Left ventricle myocardium superior (tissue), 1 donor: ENCODE results near the gene U2AF2. TPM values are rescaled to one million over a fixed set of nuclear protein-coding genes. Genes with fewer than 3 reads are reported as not detected.

Experiments used
- ATAC-seq: fragments of 200-7000 bp; cut with Tn5 transposase; one replicate; pipeline ENCODE4 v1.9.1; 2020; ENCODE audit warnings: mild to moderate bottlenecking, moderate library complexity
- DNase-seq: peaks from one replicate; pipeline ENCODE4 v3.0.0-alpha.2; 2020
- intact Hi-C: fragments of 100-400 bp; cut with micrococcal nuclease; formaldehyde crosslinking; loops from one replicate; pipeline ENCODE4 v1.11.0; 2022
- long read RNA-seq: library from polyadenylated mRNA; unstranded; transcript quantifications from one replicate; pipeline ENCODE4 v2.0.0, GENCODE V29; 2021
- total RNA-seq: library from RNA; stranded (reverse); fragmentation: NEBNext Ultra II Directional; extraction: Animal tissue kit (Norgen Biotek cat#: 25700); gene quantifications from one replicate; pipeline ENCODE4 v1.2.1, GENCODE V29; 2021
- donor health status: DM: no; HTN: yes; CAD: no; lungs with severe emphysema.

Gene U2AF2
- 79.9 TPM for total RNA-seq
- long read RNA-seq, partial matches to known transcripts = 4 of 13 reads
- long read RNA-seq, other reads (novel, unspliced or antisense) = 6 of 13 reads

DNA sequence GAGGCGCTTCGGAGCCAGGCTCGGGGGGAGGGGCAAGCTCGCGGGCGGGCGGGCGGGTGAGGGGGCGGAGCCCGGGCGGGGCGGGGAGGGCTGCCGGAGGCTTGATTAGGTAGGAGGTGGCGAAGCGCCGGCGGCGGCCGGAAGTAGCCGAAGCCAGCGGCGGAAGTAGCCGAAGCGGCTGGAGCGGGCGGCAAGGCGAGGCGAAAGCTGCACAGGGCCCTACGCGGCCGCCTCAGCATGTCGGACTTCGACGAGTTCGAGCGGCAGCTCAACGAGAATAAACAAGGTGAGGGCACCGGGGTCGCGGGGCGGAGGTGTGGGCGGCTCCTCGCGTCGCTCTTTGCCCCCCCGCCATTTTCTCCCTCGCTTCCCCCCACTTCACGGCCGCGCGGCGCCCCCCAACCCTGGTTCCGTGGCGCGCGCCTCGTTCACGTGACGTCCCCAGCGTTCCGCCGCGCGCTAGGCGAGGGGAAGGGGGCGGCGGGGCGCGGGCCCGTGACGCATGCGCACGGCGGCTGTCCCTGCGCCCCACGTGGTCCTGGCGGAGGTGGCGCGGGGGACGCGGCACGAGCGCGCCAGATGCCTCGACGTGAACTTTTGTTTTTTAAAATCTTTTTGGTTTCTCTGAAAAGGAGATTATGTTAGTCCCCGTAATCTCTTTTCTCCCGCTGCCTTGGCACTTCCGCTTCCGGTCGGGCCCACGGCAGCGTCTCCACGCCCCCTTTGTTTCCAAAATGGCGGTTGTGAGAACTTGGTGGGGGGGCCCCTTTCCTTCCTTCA, at the start of gene U2AF2:
TSS of gene U2AF2 (plus strand) at position 168 of the 780 bp plus-strand sequence. CDS start at position 238, 70 bp downstream.
- DNase-seq (peak; percentile 98), ATAC-seq (peak; percentile 64)
- intact Hi-C loops = no loop called here

DNA sequence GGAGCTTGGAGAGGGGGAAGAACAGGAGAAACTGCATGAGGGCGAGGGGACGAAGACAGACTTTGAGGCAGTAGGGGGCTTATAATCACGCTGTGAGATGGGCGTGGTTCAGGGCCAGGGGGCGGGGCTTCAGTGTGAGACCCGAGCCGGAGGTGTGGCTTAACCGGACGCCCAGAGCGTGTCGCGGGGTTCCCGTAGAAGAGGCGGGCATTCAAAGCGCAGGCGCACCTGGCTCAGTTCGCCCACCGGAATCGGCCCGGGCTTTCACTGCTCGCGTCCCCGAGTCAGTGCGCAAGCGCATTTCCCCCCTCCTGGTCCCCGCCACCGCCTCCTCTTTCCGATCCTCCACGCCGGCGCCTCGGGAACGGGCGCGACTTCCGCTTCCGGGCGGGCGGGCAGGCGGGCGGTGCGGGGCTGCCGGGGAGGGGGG, 49.6 kb upstream of the U2AF2 start:
- DNase-seq (peak; percentile 98), ATAC-seq (peak; percentile 83)
- intact Hi-C loops = loop anchor here (10.0 kb wide), 1 partner anchor 90 kb away; no protein-coding TSS in a partner anchor

DNA sequence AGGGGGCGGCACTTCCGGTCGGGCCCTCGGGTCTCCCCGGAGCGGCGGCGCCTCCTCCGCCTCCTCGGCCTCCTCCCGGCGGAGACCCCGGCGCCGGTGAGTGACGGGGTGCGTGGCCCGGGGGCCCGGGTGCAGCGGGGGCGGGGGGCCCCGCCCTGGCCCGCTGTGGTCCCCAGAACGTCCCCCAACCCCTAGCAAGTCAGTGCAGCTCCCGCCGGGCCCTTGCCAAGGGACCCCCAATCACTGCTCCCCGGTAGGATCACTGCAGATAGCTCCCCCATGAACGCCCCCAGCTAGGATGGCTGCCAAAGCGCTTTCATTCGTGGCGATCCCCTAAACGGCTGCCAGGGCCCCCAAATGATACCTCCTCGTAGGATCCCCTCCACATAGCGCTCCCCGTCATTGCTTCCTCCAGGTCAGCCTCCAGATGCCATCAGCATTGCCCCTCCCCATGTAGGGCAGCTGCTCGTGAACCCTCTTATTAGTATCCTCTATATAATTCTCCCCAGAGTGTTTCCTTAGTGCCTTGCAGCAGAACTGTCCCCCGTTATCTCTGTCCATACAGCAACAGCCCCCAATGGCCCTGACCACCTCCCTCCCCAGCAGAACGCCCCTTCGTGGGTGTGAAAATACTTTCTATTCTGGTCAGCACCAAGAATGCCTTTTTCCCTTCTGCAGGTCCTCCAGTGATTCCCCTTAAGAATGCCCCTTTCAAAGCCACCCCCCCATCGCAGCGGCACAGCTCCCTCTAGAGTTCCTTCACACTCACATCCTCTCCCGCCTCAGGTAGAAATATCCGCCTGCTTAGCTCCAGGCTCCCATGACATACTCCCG, 49.0 kb upstream of the U2AF2 start, which contains the start of gene ZNF865:
TSS of gene ZNF865 (plus strand) at position 11 of the 834 bp plus-strand sequence. CDS start 7,972 bp downstream, outside the sequence.
- DNase-seq (peak; percentile 67), ATAC-seq (peak; percentile 42)
- intact Hi-C loops = loop anchor here (10.0 kb wide), 1 partner anchor 91 kb away; no protein-coding TSS in a partner anchor

DNA sequence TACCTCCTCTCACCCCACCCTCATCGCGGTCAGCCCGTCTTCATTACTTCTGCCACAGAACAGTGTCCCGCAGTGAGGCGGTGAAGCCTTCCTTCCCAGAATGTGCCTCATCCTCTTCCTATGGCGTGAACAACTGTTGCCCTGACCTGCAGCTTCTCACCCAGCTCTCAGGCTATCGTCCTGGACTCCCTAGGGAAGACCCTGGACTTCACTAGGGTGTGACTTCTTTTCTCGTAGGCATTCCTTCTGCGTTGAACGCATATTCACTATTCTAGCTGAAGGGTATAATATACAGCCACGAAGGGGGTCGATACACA, 48.4 kb upstream of the U2AF2 start:
- intact Hi-C loops = loop anchor here (10.0 kb wide), 1 partner anchor 92 kb away; no protein-coding TSS in a partner anchor
- no peak for ATAC-seq
- no peak for DNase-seq

DNA sequence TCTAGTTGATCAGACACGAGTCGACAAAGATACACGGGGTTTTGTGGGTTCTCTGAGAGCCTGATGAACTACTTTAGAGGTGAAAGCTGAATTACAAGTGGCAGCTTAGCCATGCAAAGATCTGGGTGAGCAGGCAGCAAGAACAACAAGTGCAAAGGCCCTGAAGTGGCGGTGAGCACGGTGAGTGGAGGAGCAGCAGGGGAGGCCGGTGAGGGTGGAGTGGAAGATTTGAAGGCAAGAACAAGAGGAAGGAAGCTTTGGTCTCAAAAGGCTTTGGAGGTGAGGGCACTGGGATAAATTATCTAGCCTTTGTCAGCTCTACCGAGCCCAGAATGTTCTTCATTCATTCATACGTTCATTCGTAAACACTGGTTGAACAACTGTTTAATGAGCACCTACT, 48.0 kb upstream of the U2AF2 start:
- intact Hi-C loops = loop anchor here (10.0 kb wide), 1 partner anchor 92 kb away; no protein-coding TSS in a partner anchor
- ATAC-seq (no peak), DNase-seq (no peak)

DNA sequence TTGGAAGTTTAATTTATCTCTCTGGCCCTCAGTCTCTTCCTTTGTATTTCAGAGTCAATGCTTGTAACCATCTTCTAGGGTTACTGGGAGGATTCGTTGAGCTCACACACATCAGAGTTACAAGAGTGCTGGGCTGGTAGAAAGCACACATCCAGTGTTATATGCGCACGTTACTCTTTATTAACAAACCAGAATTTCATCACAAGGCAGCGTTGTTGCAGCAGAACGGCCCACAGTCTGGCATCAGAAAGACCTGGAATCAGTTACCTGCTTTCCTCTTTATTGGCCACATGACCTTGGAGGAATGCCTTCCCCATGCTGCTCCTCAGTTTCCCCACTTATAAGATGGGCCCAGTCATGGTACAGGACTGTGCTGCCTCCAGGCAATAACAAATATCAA, 45.5 kb upstream of the U2AF2 start:
- intact Hi-C loops = loop anchor here (10.0 kb wide), 1 partner anchor 95 kb away; no protein-coding TSS in a partner anchor
- DNase-seq (no peak), ATAC-seq (no peak)

DNA sequence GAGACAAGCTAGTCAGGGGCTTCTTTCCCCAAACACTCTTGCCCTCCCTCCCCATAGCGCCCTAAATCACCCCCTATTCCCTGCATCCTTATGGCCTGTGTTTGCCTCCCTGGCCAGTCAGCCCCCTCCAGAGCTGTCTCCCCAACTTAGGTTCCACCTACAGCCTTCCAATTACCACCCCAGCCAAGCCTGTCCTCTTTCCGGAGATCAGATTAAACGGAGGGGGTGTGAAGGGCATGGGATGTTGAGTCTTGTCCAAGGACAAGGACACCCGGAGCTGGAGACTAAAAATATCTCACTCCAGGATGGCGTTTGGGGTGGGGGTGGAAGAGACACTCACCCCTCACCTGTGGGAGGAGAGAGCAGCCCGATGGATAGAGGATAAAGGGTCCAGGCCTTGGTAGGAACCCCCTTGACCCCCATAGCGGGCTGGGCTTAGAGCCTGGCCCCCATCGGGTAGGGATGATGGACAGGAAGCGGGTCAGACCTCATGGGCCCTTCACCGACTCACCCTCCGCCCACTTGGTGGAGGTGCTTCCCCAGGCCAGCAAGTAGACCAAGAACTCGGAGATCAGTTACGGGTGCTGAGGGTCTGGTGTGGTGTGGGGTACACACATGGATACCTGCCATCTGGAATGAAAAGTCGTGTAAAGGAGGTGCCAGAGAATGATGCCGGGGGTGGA, 43.4 kb upstream of the U2AF2 start:
- intact Hi-C loops = no loop called here
- ATAC-seq (peak; percentile 79), DNase-seq (peak; percentile 37)

DNA sequence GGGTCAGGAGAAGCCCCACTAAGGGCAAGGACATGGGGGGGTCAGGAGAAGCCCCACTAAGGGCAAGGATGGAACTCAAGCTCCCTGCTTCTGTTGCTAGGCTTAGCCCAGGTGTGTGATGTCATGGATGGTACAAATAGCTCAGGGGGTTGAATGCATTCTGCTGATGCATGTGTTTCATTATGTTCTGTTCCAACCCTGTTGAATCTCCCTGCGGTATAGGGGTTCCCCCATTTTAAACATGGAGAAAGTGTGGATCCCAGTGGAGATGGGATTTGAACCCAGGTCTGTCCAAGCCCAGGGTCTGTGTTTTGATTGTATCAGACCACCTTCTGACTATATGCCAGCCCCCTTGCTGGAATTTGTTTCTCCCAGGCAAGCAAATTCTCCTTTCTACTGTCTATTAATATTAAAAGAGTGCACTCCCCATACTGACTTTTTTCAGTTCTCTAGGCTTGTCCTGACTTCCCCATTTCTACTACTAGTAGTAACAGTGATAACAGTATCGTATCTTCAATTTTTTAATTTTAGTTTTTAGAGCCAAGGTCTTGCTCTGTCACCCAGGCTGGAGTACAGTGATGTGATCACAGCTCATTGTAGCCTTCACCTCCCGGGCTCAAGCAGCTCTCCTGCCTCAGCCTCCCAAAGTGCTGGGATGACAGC, 42.7 kb upstream of the U2AF2 start:
- ATAC-seq (peak; percentile 34), DNase-seq (no peak)
- intact Hi-C loops = no loop called here

DNA sequence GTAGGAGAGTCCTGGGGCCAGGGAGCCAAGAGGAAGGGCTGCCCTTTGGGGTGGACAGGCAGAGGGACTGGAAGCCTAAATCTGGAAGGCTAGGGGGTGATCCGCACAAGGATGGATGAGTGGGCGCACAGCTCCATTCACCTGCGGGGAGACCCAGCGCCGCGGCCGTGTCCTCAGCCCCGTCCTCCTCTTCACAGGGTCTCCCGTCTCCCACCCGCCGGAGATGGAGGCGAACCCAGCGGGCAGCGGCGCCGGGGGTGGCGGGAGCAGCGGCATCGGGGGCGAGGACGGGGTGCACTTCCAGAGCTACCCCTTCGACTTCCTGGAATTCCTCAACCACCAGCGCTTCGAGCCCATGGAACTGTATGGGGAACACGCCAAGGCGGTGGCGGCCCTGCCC, 41.4 kb upstream of the U2AF2 start:
- intact Hi-C loops = no loop called here
- ATAC-seq (no peak), DNase-seq (no peak)

DNA sequence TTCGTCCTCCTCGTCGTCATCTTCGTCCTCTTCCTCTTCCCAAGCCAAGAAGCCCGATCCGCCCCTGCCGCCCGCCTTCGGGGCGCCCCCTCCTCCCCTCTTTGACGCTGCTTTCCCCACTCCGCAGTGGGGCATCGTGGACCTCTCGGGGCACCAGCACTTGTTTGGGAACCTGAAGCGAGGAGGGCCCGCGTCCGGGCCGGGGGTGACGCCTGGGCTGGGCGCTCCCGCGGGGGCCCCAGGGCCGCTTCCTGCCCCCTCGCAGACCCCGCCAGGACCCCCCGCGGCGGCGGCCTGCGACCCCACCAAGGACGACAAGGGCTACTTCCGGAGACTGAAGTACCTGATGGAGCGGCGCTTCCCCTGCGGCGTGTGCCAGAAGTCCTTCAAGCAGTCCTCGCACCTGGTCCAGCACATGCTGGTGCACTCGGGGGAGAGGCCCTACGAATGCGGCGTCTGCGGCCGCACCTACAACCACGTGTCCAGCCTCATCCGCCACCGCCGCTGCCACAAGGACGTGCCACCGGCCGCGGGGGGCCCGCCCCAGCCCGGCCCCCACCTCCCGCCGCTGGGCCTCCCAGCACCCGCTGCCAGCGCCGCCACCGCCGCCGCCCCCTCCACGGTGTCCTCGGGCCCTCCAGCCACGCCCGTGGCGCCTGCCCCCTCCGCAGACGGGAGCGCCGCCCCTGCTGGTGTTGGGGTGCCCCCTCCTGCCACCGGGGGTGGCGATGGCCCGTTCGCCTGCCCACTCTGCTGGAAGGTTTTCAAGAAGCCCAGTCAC, 40.7 kb upstream of the U2AF2 start:
- no peak for ATAC-seq
- DNase-seq = no peak
- intact Hi-C loops = no loop called here

DNA sequence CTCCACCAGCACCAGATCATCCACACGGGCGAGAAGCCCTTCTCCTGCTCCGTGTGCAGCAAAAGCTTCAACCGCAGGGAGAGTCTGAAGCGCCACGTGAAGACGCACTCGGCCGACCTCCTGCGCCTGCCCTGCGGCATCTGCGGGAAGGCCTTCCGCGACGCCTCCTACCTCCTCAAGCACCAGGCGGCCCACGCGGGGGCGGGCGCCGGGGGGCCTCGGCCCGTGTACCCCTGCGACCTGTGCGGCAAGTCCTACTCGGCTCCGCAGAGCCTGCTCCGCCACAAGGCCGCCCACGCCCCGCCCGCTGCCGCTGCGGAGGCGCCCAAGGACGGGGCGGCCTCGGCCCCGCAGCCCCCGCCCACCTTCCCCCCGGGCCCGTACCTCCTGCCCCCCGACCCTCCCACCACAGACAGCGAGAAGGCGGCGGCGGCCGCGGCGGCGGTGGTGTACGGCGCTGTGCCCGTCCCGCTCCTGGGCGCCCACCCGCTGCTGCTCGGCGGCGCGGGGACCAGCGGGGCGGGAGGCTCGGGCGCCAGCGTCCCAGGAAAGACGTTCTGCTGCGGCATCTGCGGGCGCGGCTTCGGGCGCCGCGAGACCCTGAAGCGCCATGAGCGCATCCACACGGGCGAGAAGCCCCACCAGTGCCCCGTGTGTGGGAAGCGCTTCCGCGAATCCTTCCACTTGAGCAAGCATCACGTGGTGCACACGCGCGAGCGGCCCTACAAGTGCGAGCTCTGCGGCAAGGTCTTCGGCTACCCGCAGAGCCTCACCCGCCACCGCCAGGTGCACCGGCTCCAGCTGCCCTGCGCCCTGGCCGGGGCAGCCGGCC, 39.9 kb upstream of the U2AF2 start:
- DNase-seq = no peak
- no peak for ATAC-seq
- intact Hi-C loops = no loop called here

DNA sequence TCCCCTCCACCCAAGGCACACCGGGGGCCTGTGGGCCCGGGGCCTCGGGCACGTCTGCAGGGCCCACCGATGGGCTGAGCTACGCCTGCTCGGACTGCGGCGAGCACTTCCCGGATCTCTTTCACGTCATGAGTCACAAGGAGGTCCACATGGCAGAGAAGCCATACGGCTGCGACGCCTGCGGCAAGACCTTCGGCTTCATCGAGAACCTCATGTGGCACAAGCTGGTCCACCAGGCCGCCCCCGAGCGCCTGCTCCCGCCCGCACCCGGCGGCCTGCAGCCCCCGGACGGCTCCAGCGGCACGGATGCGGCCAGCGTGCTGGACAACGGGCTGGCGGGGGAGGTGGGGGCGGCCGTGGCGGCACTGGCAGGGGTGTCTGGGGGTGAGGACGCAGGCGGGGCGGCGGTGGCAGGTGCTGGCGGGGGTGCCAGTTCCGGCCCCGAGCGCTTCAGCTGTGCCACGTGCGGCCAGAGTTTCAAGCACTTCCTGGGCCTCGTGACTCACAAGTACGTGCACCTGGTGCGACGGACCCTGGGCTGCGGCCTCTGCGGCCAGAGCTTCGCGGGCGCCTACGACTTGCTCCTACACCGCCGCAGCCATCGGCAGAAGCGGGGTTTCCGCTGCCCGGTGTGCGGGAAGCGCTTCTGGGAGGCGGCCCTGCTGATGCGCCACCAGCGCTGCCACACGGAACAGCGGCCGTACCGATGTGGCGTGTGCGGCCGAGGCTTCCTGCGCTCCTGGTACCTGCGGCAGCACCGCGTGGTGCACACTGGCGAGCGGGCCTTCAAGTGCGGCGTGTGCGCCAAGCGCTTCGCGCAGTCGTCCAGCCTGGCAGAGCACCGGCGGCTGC, 39.1 kb upstream of the U2AF2 start:
- no peak for DNase-seq
- ATAC-seq = no peak
- intact Hi-C loops = no loop called here

DNA sequence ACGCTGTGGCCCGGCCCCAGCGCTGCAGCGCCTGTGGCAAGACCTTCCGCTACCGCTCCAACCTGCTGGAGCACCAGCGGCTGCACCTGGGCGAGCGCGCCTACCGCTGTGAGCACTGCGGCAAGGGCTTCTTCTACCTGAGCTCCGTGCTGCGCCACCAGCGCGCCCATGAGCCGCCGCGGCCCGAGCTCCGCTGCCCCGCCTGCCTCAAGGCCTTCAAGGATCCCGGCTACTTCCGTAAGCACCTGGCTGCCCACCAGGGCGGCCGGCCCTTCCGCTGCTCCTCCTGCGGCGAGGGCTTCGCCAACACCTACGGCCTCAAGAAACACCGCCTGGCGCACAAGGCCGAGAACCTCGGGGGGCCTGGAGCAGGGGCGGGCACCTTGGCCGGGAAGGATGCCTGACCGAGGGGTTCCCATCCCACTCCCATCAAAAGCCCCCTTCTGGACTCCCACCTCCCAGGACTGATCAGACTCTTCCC, 38.4 kb upstream of the U2AF2 start:
- intact Hi-C loops = no loop called here
- ATAC-seq = no peak
- DNase-seq = no peak

DNA sequence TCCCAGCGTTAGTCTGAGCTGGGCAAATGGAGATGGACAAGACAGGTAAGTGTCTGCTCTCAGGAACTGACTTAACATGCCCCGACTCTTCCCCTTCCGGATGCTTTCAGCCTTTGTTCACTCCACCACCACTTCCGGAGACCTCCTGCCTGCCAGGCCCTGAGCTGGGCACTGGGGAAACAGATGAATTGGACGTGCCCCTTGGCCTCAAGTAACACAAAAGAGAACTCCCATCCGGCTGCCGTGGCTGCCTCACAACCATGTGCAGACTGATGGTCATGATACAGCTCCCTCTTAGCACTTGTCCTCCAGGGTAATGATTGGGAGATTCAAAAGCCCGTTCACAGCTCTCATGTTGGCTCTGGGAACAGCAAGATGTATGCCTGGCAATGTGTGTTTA, 37.4 kb upstream of the U2AF2 start:
- intact Hi-C loops = no loop called here
- DNase-seq (no peak), ATAC-seq (no peak)

DNA sequence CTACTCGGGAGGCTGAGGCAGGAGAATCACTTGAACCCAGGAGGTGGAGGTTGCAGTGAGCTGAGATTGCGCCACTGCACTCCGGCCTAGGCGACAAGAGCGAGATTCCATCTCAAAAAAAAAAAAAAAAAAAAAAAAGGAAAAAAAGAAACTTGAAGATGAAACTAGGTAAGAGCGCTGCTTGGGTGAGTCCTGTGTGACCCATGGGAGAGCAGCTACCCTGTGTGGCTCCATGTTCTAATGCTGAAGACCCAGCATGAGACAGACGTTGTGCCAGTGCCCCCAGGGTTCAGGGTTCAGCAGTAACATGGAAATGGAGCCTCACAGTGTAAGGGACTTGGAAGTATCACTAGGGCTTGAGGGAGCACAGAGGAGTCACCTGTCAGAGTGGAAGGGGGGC, 36.4 kb upstream of the U2AF2 start:
- DNase-seq (no peak), ATAC-seq (no peak)
- intact Hi-C loops = no loop called here

DNA sequence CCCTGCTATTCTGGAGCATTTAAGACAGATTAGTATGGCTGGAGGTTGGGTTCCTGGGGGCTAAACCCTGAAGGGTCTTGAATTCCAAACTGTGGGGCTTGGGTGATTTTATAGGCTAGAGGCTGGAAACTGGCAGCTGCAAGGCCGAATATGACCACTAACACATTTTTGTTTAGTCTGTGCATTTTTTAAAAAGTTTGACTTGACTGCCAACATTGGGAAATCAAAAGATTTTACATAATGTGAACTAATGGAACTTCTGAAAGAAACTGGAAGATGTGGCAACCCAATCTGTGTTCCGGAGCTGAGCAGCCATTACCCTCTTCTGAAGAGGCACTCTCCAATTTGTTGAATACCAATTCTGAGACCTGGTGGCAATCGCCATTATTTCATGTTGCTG, 35.5 kb upstream of the U2AF2 start:
- ATAC-seq (no peak), DNase-seq (no peak)
- intact Hi-C loops = no loop called here
